ENCODE measurements around the gene CYB5A. TPM values are rescaled to one million over a fixed set of nuclear protein-coding genes. Genes with fewer than 3 reads are reported as not detected.

The CYB5A gene
- total RNA-seq, 4 donors from 2014 or later: 171 to 732 (median 331) TPM

GRCh38 chr18:74292541-74292858 is 737 bp upstream of the CYB5A start:
- peak overlapping the region; percentile 64 to 93 (median 80) for H3K27ac ChIP-seq
- no peaks in the 10 kb centered on the region for H3K36me3 ChIP-seq
- no peaks in the 10 kb centered on the region for H3K27me3 ChIP-seq

DNA sequence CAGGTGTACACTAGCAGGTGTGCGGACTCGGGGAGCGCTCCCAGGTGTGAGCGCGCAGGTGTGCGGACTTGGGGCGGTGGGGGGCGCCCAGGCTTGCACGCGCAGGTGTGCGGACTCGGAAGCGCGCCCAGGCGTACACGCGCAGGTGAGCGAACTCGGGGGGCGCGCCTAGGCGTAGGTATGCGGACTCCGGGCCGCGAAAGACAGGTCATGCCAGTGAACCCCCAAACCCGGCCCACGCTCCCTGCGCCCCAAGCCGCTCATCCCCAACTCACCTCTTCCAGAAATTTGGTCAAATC is 342 bp downstream of the CYB5A start:
- TF ChIP-seq, protein P1, sequence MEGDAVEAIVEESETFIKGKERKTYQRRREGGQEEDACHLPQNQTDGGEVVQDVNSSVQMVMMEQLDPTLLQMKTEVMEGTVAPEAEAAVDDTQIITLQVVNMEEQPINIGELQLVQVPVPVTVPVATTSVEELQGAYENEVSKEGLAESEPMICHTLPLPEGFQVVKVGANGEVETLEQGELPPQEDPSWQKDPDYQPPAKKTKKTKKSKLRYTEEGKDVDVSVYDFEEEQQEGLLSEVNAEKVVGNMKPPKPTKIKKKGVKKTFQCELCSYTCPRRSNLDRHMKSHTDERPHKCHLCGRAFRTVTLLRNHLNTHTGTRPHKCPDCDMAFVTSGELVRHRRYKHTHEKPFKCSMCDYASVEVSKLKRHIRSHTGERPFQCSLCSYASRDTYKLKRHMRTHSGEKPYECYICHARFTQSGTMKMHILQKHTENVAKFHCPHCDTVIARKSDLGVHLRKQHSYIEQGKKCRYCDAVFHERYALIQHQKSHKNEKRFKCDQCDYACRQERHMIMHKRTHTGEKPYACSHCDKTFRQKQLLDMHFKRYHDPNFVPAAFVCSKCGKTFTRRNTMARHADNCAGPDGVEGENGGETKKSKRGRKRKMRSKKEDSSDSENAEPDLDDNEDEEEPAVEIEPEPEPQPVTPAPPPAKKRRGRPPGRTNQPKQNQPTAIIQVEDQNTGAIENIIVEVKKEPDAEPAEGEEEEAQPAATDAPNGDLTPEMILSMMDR (IDR thresholded peaks at IDR 0.05): no peak
- TF ChIP-seq POLR2A (IDR thresholded peaks at IDR 0.05): no peak
- H3K9me3 ChIP-seq: no peaks in the 10 kb centered on the region
- no peak for DNase-seq

More at GRCh38 chr18:74292541-74292858, 737 bp upstream of the CYB5A start:
- no peak for DNase-seq
- peak overlapping the region; percentile 62 to 95 (median 88) for H3K4me3 ChIP-seq
- no peak for TF ChIP-seq POLR2A (IDR thresholded peaks at IDR 0.05)
- TF ChIP-seq, protein P1 (IDR thresholded peaks at IDR 0.05): no peak
- no peaks in the 10 kb centered on the region for H3K9me3 ChIP-seq
- H3K4me1 ChIP-seq: peaks cover 0 to 26% (median 3%) of the 10 kb centered on the region in 4 donors

DNA sequence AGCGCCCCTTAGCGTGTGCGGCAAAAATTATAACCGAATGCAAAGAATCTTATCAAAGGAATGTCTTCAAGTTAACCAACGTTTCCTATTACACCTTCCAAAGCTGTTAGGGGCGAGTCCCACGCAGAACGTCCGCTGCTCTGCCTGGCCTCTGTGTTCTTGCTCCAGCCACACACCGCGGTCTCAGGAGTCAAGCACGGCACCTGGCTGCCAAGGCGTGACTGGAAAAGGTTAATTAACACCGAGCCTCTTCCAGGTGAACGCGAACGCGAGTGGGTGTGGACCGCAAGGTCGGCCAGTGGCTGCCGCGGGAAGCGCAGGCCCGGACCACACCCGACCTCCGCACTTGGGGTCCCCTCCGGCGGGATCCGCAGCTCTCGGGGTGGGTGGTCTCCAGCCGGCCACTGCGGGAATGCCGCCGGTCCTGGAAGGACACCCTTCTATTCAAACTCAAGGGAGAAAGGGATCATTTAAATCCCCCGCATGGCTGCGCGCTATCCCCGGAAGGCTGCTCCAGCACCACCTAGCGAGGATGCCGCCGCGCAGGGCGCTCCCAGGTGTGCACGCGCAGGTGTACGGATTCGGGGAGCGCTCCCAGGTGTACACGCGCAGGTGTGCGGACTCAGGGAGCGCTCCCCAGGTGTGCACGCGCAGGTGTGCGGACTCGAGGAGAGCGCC is 830 bp downstream of the CYB5A start:
- Histone ChIP-seq H3K4me1 (peaks cover 0 to 29% (median 3%) of the 10 kb centered on the region in 4 donors), H3K36me3 (no peaks in the 10 kb centered on the region), H3K9me3 (no peaks in the 10 kb centered on the region), H3K4me3 (peak overlapping the region; percentile 62 to 95 (median 88)), H3K27me3 (no peaks in the 10 kb centered on the region), H3K27ac (peak overlapping the region; percentile 64 to 93 (median 80))
- peak in 2 of 3 donors; percentile 76 to 86 for DNase-seq
- no peak for TF ChIP-seq POLR2A (IDR thresholded peaks at IDR 0.05)
- TF ChIP-seq, protein P1 (IDR thresholded peaks at IDR 0.05): peak in 4 of 6 experiments; percentile 21 to 55 (median 40)

More for the DNA sequence above, 342 bp downstream of the CYB5A start:
- peak overlapping the region; percentile 64 to 93 (median 80) for H3K27ac ChIP-seq
- H3K4me1 ChIP-seq: peaks cover 0 to 28% (median 3%) of the 10 kb centered on the region in 4 donors
- H3K36me3 ChIP-seq: no peaks in the 10 kb centered on the region
- H3K4me3 ChIP-seq: peak overlapping the region; percentile 62 to 95 (median 88)
- no peaks in the 10 kb centered on the region for H3K27me3 ChIP-seq

- Histone ChIP-seq H3K4me3 (peak overlapping the region in 3 of 4 donors; percentile 62 to 95 (median 91)), H3K4me1 (peaks cover 0 to 29% (median 3%) of the 10 kb centered on the region in 4 donors), H3K27ac (peak overlapping the region in 1 of 4 donors; percentile 84)
Observed at GRCh38 chr18:74290021-74290420, 1.7 kb downstream of the CYB5A start.

GRCh38 chr18:74289137-74289536 is 2.6 kb downstream of the CYB5A start:
- Histone ChIP-seq H3K9me3 (no peaks in the 10 kb centered on the region), H3K4me3 (peak overlapping the region in 2 of 4 donors; percentile 11 to 21), H3K27ac (peak overlapping the region in 2 of 4 donors; percentile 3 to 84), H3K27me3 (no peaks in the 10 kb centered on the region), H3K36me3 (no peaks in the 10 kb centered on the region), H3K4me1 (peaks cover 0 to 37% (median 3%) of the 10 kb centered on the region in 4 donors)
- no peak for TF ChIP-seq POLR2A (IDR thresholded peaks at IDR 0.05)
- TF ChIP-seq, protein P1 (IDR thresholded peaks at IDR 0.05): no peak
- no peak for DNase-seq

More at GRCh38 chr18:74290021-74290420, 1.7 kb downstream of the CYB5A start:
- H3K36me3 ChIP-seq: no peaks in the 10 kb centered on the region
- no peaks in the 10 kb centered on the region for H3K9me3 ChIP-seq
- no peak for TF ChIP-seq POLR2A (IDR thresholded peaks at IDR 0.05)
- TF ChIP-seq, protein P1 (IDR thresholded peaks at IDR 0.05): no peak
- DNase-seq: no peak
- no peaks in the 10 kb centered on the region for H3K27me3 ChIP-seq
